Peyer's patch (tissue), 4 donors: Measurements from ENCODE around the gene MRPL48. TPM values are rescaled to one million over a fixed set of nuclear protein-coding genes. Genes with fewer than 3 reads are reported as not detected.

Source experiments
- DNase-seq, 3 donors: peaks; one replicate each; pipeline ENCODE4 v3.0.0-alpha.2; 2017 to 2019
- H3K27ac ChIP-seq, 4 donors: fragments of 200-600 bp; sonication (generic); one replicate each; pipeline ENCODE4 v1.5.1; 2016 to 2019
- H3K27me3 ChIP-seq, 2 donors: fragments of 200-600 bp; sonication (generic); one replicate each; pipeline ENCODE4 v1.5.1; 2019
- H3K36me3 ChIP-seq, 3 donors: fragments of 200-600 bp; sonication (generic); one replicate each; pipeline ENCODE4 v1.5.1; 2016 to 2019
- H3K4me1 ChIP-seq, 4 donors: fragments of 200-600 bp; sonication (generic); one replicate each; pipeline ENCODE4 v1.5.1; 2016 to 2019
- H3K4me3 ChIP-seq, 4 donors: fragments of 200-600 bp; sonication (generic); 1 replicate in 3 of 4; 2 replicates in 1 of 4; pipeline ENCODE4 v1.5.1; 2016 to 2019; ENCODE audit warnings: mild to moderate bottlenecking in 1 of 4
- H3K9me3 ChIP-seq, 4 donors: fragments of 200-600 bp; sonication (generic); one replicate each; pipeline ENCODE4 v1.5.1; 2016 to 2019; ENCODE audit warnings: mild to moderate bottlenecking in 1 of 4
- CTCF ChIP-seq, 6 experiments: fragments of 450-650 bp in 4 of 6; fragments of 200-600 bp in 2 of 6; sonication (generic) in 1 of 6; IDR thresholded peaks; one replicate each; pipeline ENCODE4 v1.5.1; 2017 to 2019; ENCODE audit warnings: antibody characterized with exemption in 6 of 6, mild to moderate bottlenecking in 3 of 6, moderate library complexity in 1 of 6
- POLR2A ChIP-seq, 2 donors: fragments of 450-650 bp; IDR thresholded peaks; one replicate each; pipeline ENCODE4 v1.5.1; 2017; ENCODE audit warnings: antibody characterized with exemption in 2 of 2, mild to moderate bottlenecking in 2 of 2, moderate library complexity in 2 of 2
- total RNA-seq, 4 donors: library from RNA; depleted of rRNA; stranded (reverse); fragments of >200 nt; gene quantifications; one replicate each; pipeline ENCODE4 v1.1.0, GENCODE V29; 2016

The MRPL48 gene
- total RNA-seq, 4 donors from 2014 or later: 26.8 to 50.3 (median 33.3) TPM

- Histone ChIP-seq H3K36me3 (peaks cover 0 to 13% (median 0%) of the 10 kb centered on the region in 3 donors), H3K27me3 (no peaks in the 10 kb centered on the region), H3K9me3 (no peaks in the 10 kb centered on the region), H3K4me1 (no peaks in the 10 kb centered on the region), H3K4me3 (no peak overlapping the region), H3K27ac (no peak overlapping the region)
- no peak for DNase-seq
- TF ChIP-seq CTCF (IDR thresholded peaks at IDR 0.05) (no peak), POLR2A (IDR thresholded peaks at IDR 0.05) (no peak)
These were observed 12.7 kb downstream of the MRPL48 start for GRCh38 chr11:73800276-73800806.

GRCh38 chr11:73801136-73801535, 13.5 kb downstream of the MRPL48 start:
- no peak for DNase-seq
- Histone ChIP-seq H3K27me3 (no peaks in the 10 kb centered on the region), H3K36me3 (peaks cover 0 to 18% (median 0%) of the 10 kb centered on the region in 3 donors), H3K4me3 (no peak overlapping the region), H3K27ac (no peak overlapping the region), H3K9me3 (no peaks in the 10 kb centered on the region), H3K4me1 (no peaks in the 10 kb centered on the region)
- TF ChIP-seq POLR2A (IDR thresholded peaks at IDR 0.05) (no peak), CTCF (IDR thresholded peaks at IDR 0.05) (no peak)

- H3K4me1 ChIP-seq: no peaks in the 10 kb centered on the region
- no peak for DNase-seq
- TF ChIP-seq CTCF (IDR thresholded peaks at IDR 0.05): no peak
- TF ChIP-seq POLR2A (IDR thresholded peaks at IDR 0.05): no peak
- H3K36me3 ChIP-seq: peaks cover 0 to 7% (median 0%) of the 10 kb centered on the region in 3 donors
- no peaks in the 10 kb centered on the region for H3K9me3 ChIP-seq
- no peaks in the 10 kb centered on the region for H3K27me3 ChIP-seq
- H3K4me3 ChIP-seq: no peak overlapping the region
- H3K27ac ChIP-seq: no peak overlapping the region
These were observed 17.0 kb downstream of the MRPL48 start for GRCh38 chr11:73804712-73805111.

GRCh38 chr11:73808052-73808451, 20.4 kb downstream of the MRPL48 start:
- DNase-seq: no peak

GRCh38 chr11:73810637-73811036, 23.0 kb downstream of the MRPL48 start:
- H3K4me1 ChIP-seq: no peaks in the 10 kb centered on the region
- no peak for DNase-seq
- H3K9me3 ChIP-seq: no peaks in the 10 kb centered on the region
- peaks cover 0 to 2% (median 0%) of the 10 kb centered on the region in 3 donors for H3K36me3 ChIP-seq
- H3K27ac ChIP-seq: no peak overlapping the region
- H3K4me3 ChIP-seq: no peak overlapping the region
- no peak for TF ChIP-seq POLR2A (IDR thresholded peaks at IDR 0.05)
- no peak for TF ChIP-seq CTCF (IDR thresholded peaks at IDR 0.05)
- no peaks in the 10 kb centered on the region for H3K27me3 ChIP-seq

More at GRCh38 chr11:73808052-73808451, 20.4 kb downstream of the MRPL48 start:
- H3K36me3 ChIP-seq: peaks cover 0 to 7% (median 0%) of the 10 kb centered on the region in 3 donors
- no peaks in the 10 kb centered on the region for H3K9me3 ChIP-seq
- no peak overlapping the region for H3K27ac ChIP-seq
- no peaks in the 10 kb centered on the region for H3K27me3 ChIP-seq
- H3K4me3 ChIP-seq: no peak overlapping the region
- TF ChIP-seq POLR2A (IDR thresholded peaks at IDR 0.05) (no peak), CTCF (IDR thresholded peaks at IDR 0.05) (no peak)
- H3K4me1 ChIP-seq: no peaks in the 10 kb centered on the region

GRCh38 chr11:73812234-73812633, 24.6 kb downstream of the MRPL48 start:
- H3K9me3 ChIP-seq: no peaks in the 10 kb centered on the region
- H3K27ac ChIP-seq: no peak overlapping the region
- H3K27me3 ChIP-seq: no peaks in the 10 kb centered on the region
- no peak for DNase-seq
- no peak for TF ChIP-seq CTCF (IDR thresholded peaks at IDR 0.05)
- no peaks in the 10 kb centered on the region for H3K36me3 ChIP-seq
- no peak overlapping the region for H3K4me3 ChIP-seq
- H3K4me1 ChIP-seq: no peaks in the 10 kb centered on the region
